ENCODE measurements around the gene KCTD12.

KCTD12 gene

DNA sequence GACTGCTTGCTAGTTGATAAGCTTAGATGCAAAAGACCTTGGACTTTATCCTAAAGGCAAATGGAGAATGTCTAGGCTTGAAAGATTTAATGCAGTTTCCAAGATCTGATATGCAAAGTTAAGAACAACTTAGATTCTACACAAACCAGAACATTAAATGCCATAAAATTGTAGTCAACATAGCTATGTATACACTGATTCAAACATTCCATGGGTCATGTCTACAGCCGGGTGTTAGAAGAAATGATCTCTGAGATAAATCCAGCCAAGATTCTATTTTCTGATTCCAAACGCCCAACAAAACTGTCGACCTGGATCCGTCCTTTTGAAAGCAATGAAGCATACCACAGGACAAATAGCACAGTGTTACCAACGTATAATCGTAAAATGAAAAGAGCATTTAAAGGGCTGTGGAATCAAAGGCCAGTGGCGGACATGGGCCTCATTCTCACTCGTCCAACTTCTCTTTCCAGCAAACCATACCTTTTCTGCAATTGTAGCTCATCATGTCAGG lies 52.7 kb downstream of the KCTD12 start:
- TF ChIP-seq CTCF (IDR thresholded peaks at IDR 0.05; ENCODE audit: low read length), result no peak
- no peak for TF ChIP-seq EZH2 (IDR thresholded peaks at IDR 0.05; ENCODE audit: borderline replicate concordance, low read length)
- Histone ChIP-seq H3K4me3 (ENCODE audit: low read depth, low read length, poor library complexity, severe bottlenecking) (no peak overlapping the region), H3F3A (ENCODE audit: insufficient read depth, low read length) (no peaks in the 10 kb centered on the region), H3K79me2 (ENCODE audit: insufficient read depth, low read length) (no peaks in the 10 kb centered on the region), H3K36me3 (ENCODE audit: insufficient read depth, low read length) (no peaks in the 10 kb centered on the region), H3K27ac (ENCODE audit: low read depth, low read length, poor library complexity, severe bottlenecking) (no peak overlapping the region), H2AFZ (ENCODE audit: low read length) (no peak overlapping the region), H3K4me2 (ENCODE audit: low read length) (no peak overlapping the region), H4K20me1 (ENCODE audit: insufficient read depth, low read length) (no peaks in the 10 kb centered on the region), H3K9me3 (ENCODE audit: low read length) (no peaks in the 10 kb centered on the region), H3K4me1 (ENCODE audit: insufficient read depth, low read length, severe bottlenecking) (no peaks in the 10 kb centered on the region), H3K27me3 (ENCODE audit: insufficient read depth, low read length) (no peaks in the 10 kb centered on the region), H3K9ac (ENCODE audit: low read length) (no peak overlapping the region), H3K9me2 (ENCODE audit: low read depth, low read length) (no peaks in the 10 kb centered on the region)

- H3K36me3 ChIP-seq (ENCODE audit: insufficient read depth, low read length), result no peaks in the 10 kb centered on the region
- no peaks in the 10 kb centered on the region for H3K79me2 ChIP-seq (ENCODE audit: insufficient read depth, low read length)
- no peak for TF ChIP-seq CTCF (IDR thresholded peaks at IDR 0.05; ENCODE audit: low read length)
- no peak for TF ChIP-seq EZH2 (IDR thresholded peaks at IDR 0.05; ENCODE audit: borderline replicate concordance, low read length)
- no peaks in the 10 kb centered on the region for H3K4me1 ChIP-seq (ENCODE audit: insufficient read depth, low read length, severe bottlenecking)
- H3K9me3 ChIP-seq (ENCODE audit: low read length), result no peaks in the 10 kb centered on the region
- no peaks in the 10 kb centered on the region for H4K20me1 ChIP-seq (ENCODE audit: insufficient read depth, low read length)
- H3K4me3 ChIP-seq (ENCODE audit: low read depth, low read length, poor library complexity, severe bottlenecking), result no peak overlapping the region
- no peak overlapping the region for H3K4me2 ChIP-seq (ENCODE audit: low read length)
- H3K27me3 ChIP-seq (ENCODE audit: insufficient read depth, low read length), result no peaks in the 10 kb centered on the region
- H3F3A ChIP-seq (ENCODE audit: insufficient read depth, low read length), result no peaks in the 10 kb centered on the region
- no peak overlapping the region for H3K27ac ChIP-seq (ENCODE audit: low read depth, low read length, poor library complexity, severe bottlenecking)
- no peaks in the 10 kb centered on the region for H3K9me2 ChIP-seq (ENCODE audit: low read depth, low read length)
- H3K9ac ChIP-seq (ENCODE audit: low read length), result no peak overlapping the region
- no peak overlapping the region for H2AFZ ChIP-seq (ENCODE audit: low read length)
These were observed 53.8 kb downstream of the KCTD12 start for GRCh38 chr13:76832258-76832988.

GRCh38 chr13:76830805-76831204 lies 55.4 kb downstream of the KCTD12 start:
- H3K27ac ChIP-seq (ENCODE audit: low read depth, low read length, poor library complexity, severe bottlenecking), result no peak overlapping the region
- no peak overlapping the region for H3K4me3 ChIP-seq (ENCODE audit: low read depth, low read length, poor library complexity, severe bottlenecking)
- no peaks in the 10 kb centered on the region for H3K79me2 ChIP-seq (ENCODE audit: insufficient read depth, low read length)
- H2AFZ ChIP-seq (ENCODE audit: low read length), result no peak overlapping the region
- H3K9ac ChIP-seq (ENCODE audit: low read length), result no peak overlapping the region
- no peaks in the 10 kb centered on the region for H3K9me2 ChIP-seq (ENCODE audit: low read depth, low read length)
- no peaks in the 10 kb centered on the region for H4K20me1 ChIP-seq (ENCODE audit: insufficient read depth, low read length)
- no peak overlapping the region for H3K4me2 ChIP-seq (ENCODE audit: low read length)
- TF ChIP-seq CTCF (IDR thresholded peaks at IDR 0.05; ENCODE audit: low read length) (no peak), EZH2 (IDR thresholded peaks at IDR 0.05; ENCODE audit: borderline replicate concordance, low read length) (no peak)
- no peaks in the 10 kb centered on the region for H3F3A ChIP-seq (ENCODE audit: insufficient read depth, low read length)
- H3K9me3 ChIP-seq (ENCODE audit: low read length), result no peaks in the 10 kb centered on the region
- H3K27me3 ChIP-seq (ENCODE audit: insufficient read depth, low read length), result no peaks in the 10 kb centered on the region
- H3K36me3 ChIP-seq (ENCODE audit: insufficient read depth, low read length), result no peaks in the 10 kb centered on the region
- no peaks in the 10 kb centered on the region for H3K4me1 ChIP-seq (ENCODE audit: insufficient read depth, low read length, severe bottlenecking)

Measured in OCI-LY1 (cell line).